ENCODE data around the gene DNAH1. TPM values are rescaled to one million over a fixed set of nuclear protein-coding genes. Genes with fewer than 3 reads are reported as not detected.

DNAH1 gene
- total and polyA plus RNA-seq, 2 experiments from 2014 or later = 4.0 to 4.2 TPM

GRCh38 chr3:52381623-52382022 is 65.5 kb downstream of the DNAH1 start:
- H3K9me3 ChIP-seq (ENCODE audit: low read depth) = no peaks in the 10 kb centered on the region
- H4K20me1 ChIP-seq (ENCODE audit: insufficient read depth, poor library complexity, severe bottlenecking) = no peaks in the 10 kb centered on the region
- H3K79me2 ChIP-seq = no peaks in the 10 kb centered on the region
- H3K9me2 ChIP-seq (replicated peaks; ENCODE audit: insufficient read depth) = no peaks in the 10 kb centered on the region
- H2AFZ ChIP-seq = no peak overlapping the region
- no peaks in the 10 kb centered on the region for H3K27me3 ChIP-seq
- WGBS (ENCODE audit: low lambda C conversion rate, missing lambda C conversion rate) = 93% methylated on average over 14 of the region's 18 CpGs
- DNase-seq (ENCODE audit: low spot score) = no peak
- H3K36me3 ChIP-seq (replicated peaks; ENCODE audit: insufficient read depth, low read depth) = no peaks in the 10 kb centered on the region
- H3K4me2 ChIP-seq = no peak overlapping the region
- no peak overlapping the region for H3K27ac ChIP-seq
- H3K4me3 ChIP-seq = no peak overlapping the region
- no peak for TF ChIP-seq EZH2phosphoT487 (IDR thresholded peaks at IDR 0.05; ENCODE audit: low read depth, severe bottlenecking, unreplicated experiment)
- no peak for TF ChIP-seq EZH2 (IDR thresholded peaks at IDR 0.05; ENCODE audit: borderline replicate concordance)
- TF ChIP-seq CTCF (IDR thresholded peaks at IDR 0.05; ENCODE audit: poor library complexity) = no peak
- no peaks in the 10 kb centered on the region for H3K4me1 ChIP-seq (ENCODE audit: insufficient read depth)

GRCh38 chr3:52383446-52383845 is 67.3 kb downstream of the DNAH1 start:
- Histone ChIP-seq H3K36me3 (replicated peaks; ENCODE audit: insufficient read depth, low read depth) (no peaks in the 10 kb centered on the region), H3K27me3 (no peaks in the 10 kb centered on the region)

GRCh38 chr3:52384019-52384761 is 68.1 kb downstream of the DNAH1 start:
- TF ChIP-seq EZH2 (IDR thresholded peaks at IDR 0.05; ENCODE audit: borderline replicate concordance) (no peak), EZH2phosphoT487 (IDR thresholded peaks at IDR 0.05; ENCODE audit: low read depth, severe bottlenecking, unreplicated experiment) (no peak), CTCF (IDR thresholded peaks at IDR 0.05; ENCODE audit: poor library complexity) (no peak)
- Histone ChIP-seq H3K4me3 (no peak overlapping the region), H3K27me3 (no peaks in the 10 kb centered on the region), H3K36me3 (replicated peaks; ENCODE audit: insufficient read depth, low read depth) (no peaks in the 10 kb centered on the region), H3K4me1 (ENCODE audit: insufficient read depth) (no peaks in the 10 kb centered on the region), H3K79me2 (no peaks in the 10 kb centered on the region), H3K4me2 (no peak overlapping the region), H2AFZ (no peak overlapping the region), H3K9me2 (replicated peaks; ENCODE audit: insufficient read depth) (no peaks in the 10 kb centered on the region), H4K20me1 (ENCODE audit: insufficient read depth, poor library complexity, severe bottlenecking) (no peaks in the 10 kb centered on the region), H3K9me3 (ENCODE audit: low read depth) (no peaks in the 10 kb centered on the region), H3K27ac (no peak overlapping the region)
- 90% methylated on average over 9 of the region's 9 CpGs for WGBS (ENCODE audit: low lambda C conversion rate, missing lambda C conversion rate)
- DNase-seq (ENCODE audit: low spot score) = no peak

More at GRCh38 chr3:52383446-52383845, 67.3 kb downstream of the DNAH1 start:
- no peaks in the 10 kb centered on the region for H3K9me2 ChIP-seq (replicated peaks; ENCODE audit: insufficient read depth)
- H3K4me3 ChIP-seq = no peak overlapping the region
- no peaks in the 10 kb centered on the region for H3K9me3 ChIP-seq (ENCODE audit: low read depth)
- no peak for DNase-seq (ENCODE audit: low spot score)
- H3K4me1 ChIP-seq (ENCODE audit: insufficient read depth) = no peaks in the 10 kb centered on the region
- no peaks in the 10 kb centered on the region for H4K20me1 ChIP-seq (ENCODE audit: insufficient read depth, poor library complexity, severe bottlenecking)
- TF ChIP-seq EZH2phosphoT487 (IDR thresholded peaks at IDR 0.05; ENCODE audit: low read depth, severe bottlenecking, unreplicated experiment) = no peak
- no peak for TF ChIP-seq CTCF (IDR thresholded peaks at IDR 0.05; ENCODE audit: poor library complexity)
- no peak for TF ChIP-seq EZH2 (IDR thresholded peaks at IDR 0.05; ENCODE audit: borderline replicate concordance)
- no peaks in the 10 kb centered on the region for H3K79me2 ChIP-seq
- H3K27ac ChIP-seq = no peak overlapping the region
- WGBS (ENCODE audit: low lambda C conversion rate, missing lambda C conversion rate) = 91% methylated on average over 14 of the region's 14 CpGs
- no peak overlapping the region for H2AFZ ChIP-seq
- no peak overlapping the region for H3K4me2 ChIP-seq

All from hepatocyte (in vitro differentiated cells).